Glutamatergic neuron (in vitro differentiated cells): Measurements from ENCODE around the gene SEC14L2. TPM values are rescaled to one million over a fixed set of nuclear protein-coding genes. Genes with fewer than 3 reads are reported as not detected.

ENCODE experiments used
- DNase-seq: peaks from one replicate; pipeline ENCODE4 v3.0.0; 2022
- H3K27ac Mint-ChIP-seq: one replicate; pipeline ENCODE4 v1.8.0; 2020; ENCODE audit warnings: mild to moderate bottlenecking, mixed read lengths, inconsistent platforms; ENCODE audit not compliant: unreplicated experiment
- H3K27me3 Mint-ChIP-seq: one replicate; pipeline ENCODE4 v1.8.0; 2020; ENCODE audit warnings: mild to moderate bottlenecking, moderate library complexity, mixed read lengths, inconsistent platforms; ENCODE audit not compliant: unreplicated experiment
- H3K36me3 Mint-ChIP-seq: one replicate; pipeline ENCODE4 v1.8.0; 2020; ENCODE audit warnings: mild to moderate bottlenecking, mixed read lengths, inconsistent platforms; ENCODE audit not compliant: unreplicated experiment
- H3K4me1 Mint-ChIP-seq: one replicate; pipeline ENCODE4 v1.8.0; 2020; ENCODE audit warnings: mild to moderate bottlenecking, low read depth, mixed read lengths, inconsistent platforms; ENCODE audit not compliant: unreplicated experiment
- H3K4me3 Mint-ChIP-seq: one replicate; pipeline ENCODE4 v1.8.0; 2020; ENCODE audit warnings: mild to moderate bottlenecking, mixed read lengths, inconsistent platforms; ENCODE audit not compliant: unreplicated experiment
- H3K9me3 Mint-ChIP-seq: one replicate; pipeline ENCODE4 v1.8.0; 2020; ENCODE audit warnings: mild to moderate bottlenecking, moderate library complexity, mixed read lengths, inconsistent platforms; ENCODE audit not compliant: unreplicated experiment
- CTCF ChIP-seq: fragments of 200-600 bp; sonication (generic); IDR thresholded peaks from one replicate; pipeline ENCODE4 v1.5.0; 2021; ENCODE audit not compliant: partially characterized antibody, unreplicated experiment
- total RNA-seq: library from RNA; stranded (reverse); fragmentation: NEBNext Ultra II Directional; extraction: Animal tissue kit (Norgen Biotek cat#: 25700); gene quantifications from one replicate; pipeline ENCODE4 v1.2.1, GENCODE V29; 2021; ENCODE audit not compliant: unreplicated experiment

Gene SEC14L2
- total RNA-seq, 1 donor from 2014 or later, result 0.76 TPM

GRCh38 chr22:30354644-30355043 is 42.2 kb upstream of the SEC14L2 start:
- Mint-ChIP-seq H3K36me3 (no peaks in the 10 kb centered on the region), H3K4me3 (no peak overlapping the region)

GRCh38 chr22:30356449-30357235 is 40.2 kb upstream of the SEC14L2 start, which contains the start of the genes CCDC157 and SF3A1:
TSS of gene CCDC157 (plus strand) at chr22:30357007. CDS start at chr22:30366001, 8,994 bp downstream.
TSS of gene SF3A1 (minus strand) at chr22:30356894. CDS start at chr22:30356792, 102 bp downstream.
- H3K36me3 Mint-ChIP-seq, result no peaks in the 10 kb centered on the region
- peak within 1 kb of the TSS; percentile 97 for H3K4me3 Mint-ChIP-seq
- H3K9me3 Mint-ChIP-seq, result peaks cover 8% of the 10 kb centered on the region
- H3K27ac Mint-ChIP-seq, result peak within 1 kb of the TSS; percentile 94
- peaks cover 25% of the 10 kb centered on the region for H3K4me1 Mint-ChIP-seq
- peak; percentile 90 for DNase-seq
- H3K27me3 Mint-ChIP-seq, result peaks cover 13% of the 10 kb centered on the region
- no peak for TF ChIP-seq CTCF

More at GRCh38 chr22:30354644-30355043, 42.2 kb upstream of the SEC14L2 start:
- no peak for DNase-seq
- TF ChIP-seq CTCF, result no peak
- Mint-ChIP-seq H3K9me3 (peaks cover 10% of the 10 kb centered on the region), H3K27ac (peak overlapping the region; percentile 72), H3K4me1 (peaks cover 25% of the 10 kb centered on the region), H3K27me3 (peaks cover 13% of the 10 kb centered on the region)

GRCh38 chr22:30357236-30357570 is 39.6 kb upstream of the SEC14L2 start:
- TF ChIP-seq CTCF, result no peak
- peak overlapping the region; percentile 97 for H3K4me3 Mint-ChIP-seq
- H3K27ac Mint-ChIP-seq, result peak overlapping the region; percentile 82
- no peaks in the 10 kb centered on the region for H3K36me3 Mint-ChIP-seq
- peaks cover 10% of the 10 kb centered on the region for H3K27me3 Mint-ChIP-seq
- peaks cover 8% of the 10 kb centered on the region for H3K9me3 Mint-ChIP-seq
- no peak for DNase-seq
- H3K4me1 Mint-ChIP-seq, result peaks cover 26% of the 10 kb centered on the region

GRCh38 chr22:30357650-30358215 is 39.1 kb upstream of the SEC14L2 start:
- Mint-ChIP-seq H3K4me1 (peaks cover 31% of the 10 kb centered on the region), H3K27me3 (peaks cover 10% of the 10 kb centered on the region)
- no peak for TF ChIP-seq CTCF

GRCh38 chr22:30358541-30358940 is 38.3 kb upstream of the SEC14L2 start:
- peak overlapping the region; percentile 97 for H3K4me3 Mint-ChIP-seq
- H3K27me3 Mint-ChIP-seq, result peaks cover 10% of the 10 kb centered on the region
- no peak for TF ChIP-seq CTCF
- DNase-seq, result no peak
- H3K4me1 Mint-ChIP-seq, result peaks cover 35% of the 10 kb centered on the region
- no peaks in the 10 kb centered on the region for H3K36me3 Mint-ChIP-seq
- peaks cover 8% of the 10 kb centered on the region for H3K9me3 Mint-ChIP-seq
- H3K27ac Mint-ChIP-seq, result peak overlapping the region; percentile 94

More at GRCh38 chr22:30357650-30358215, 39.1 kb upstream of the SEC14L2 start:
- peaks cover 8% of the 10 kb centered on the region for H3K9me3 Mint-ChIP-seq
- H3K36me3 Mint-ChIP-seq, result no peaks in the 10 kb centered on the region
- DNase-seq, result peak; percentile 45
- H3K27ac Mint-ChIP-seq, result peak overlapping the region; percentile 94
- H3K4me3 Mint-ChIP-seq, result peak overlapping the region; percentile 97
